ENCODE results near the gene FOXO6. TPM values are rescaled to one million over a fixed set of nuclear protein-coding genes. Genes with fewer than 3 reads are reported as not detected.

The FOXO6 gene
- total and polyA plus RNA-seq, 10 of the 15 experiments (the other 5 are each of a cell fraction or from before 2014, with no cell fraction given) = 0.37 TPM; not detected in 9

GRCh38 chr1:41368801-41369200, 7.6 kb downstream of the FOXO6 start:
- Histone ChIP-seq H2AFZ (ENCODE audit: control insufficient read depth, low read depth, low read length) (no peak overlapping the region), H3K36me3 (ENCODE audit: control insufficient read depth in 2 of 2, insufficient read depth in 2 of 2, low read length in 1 of 2) (no peaks in the 10 kb centered on the region), H3K9me3 (replicated peaks; ENCODE audit: control insufficient read depth, insufficient read depth, low read length) (no peaks in the 10 kb centered on the region), H3K27ac (ENCODE audit: control insufficient read depth, insufficient read depth) (no peak overlapping the region), H3K4me2 (ENCODE audit: control insufficient read depth, insufficient read depth) (no peak overlapping the region), H3K79me2 (ENCODE audit: control insufficient read depth, insufficient read depth, low read length) (no peaks in the 10 kb centered on the region), H3K4me3 (no peak overlapping the region), H3K9ac (ENCODE audit: control insufficient read depth, insufficient read depth, low read length) (no peak overlapping the region), H3K4me1 (ENCODE audit: control insufficient read depth, insufficient read depth, low read length) (peaks cover 7% of the 10 kb centered on the region), H4K20me1 (ENCODE audit: control insufficient read depth, insufficient read depth) (no peaks in the 10 kb centered on the region; the same call in 1 of the 2 replicates), H3K27me3 (replicated peaks in 1 of 2; ENCODE audit: control insufficient read depth in 2 of 2, insufficient read depth in 2 of 2, low read length in 1 of 2) (0 out of 4 replicates have a peak, but pooled peaks cover 0 to 2% of the 10 kb centered on the region in 2 experiments)
- POLR2A ChIA-PET = interaction anchor here (1.6 kb wide), 1 partner anchor 11 kb away, joined by 3 read pairs; no protein-coding TSS in a partner anchor
- TF ChIP-seq CEBPZ (IDR thresholded peaks at IDR 0.05; ENCODE audit: low read depth, low read length) (no peak), CBFB (IDR thresholded peaks at IDR 0.05; ENCODE audit: low read depth) (no peak), CREM (IDR thresholded peaks at IDR 0.05; ENCODE audit: low read depth) (no peak), FOS (IDR thresholded peaks at IDR 0.05; ENCODE audit: borderline replicate concordance, extremely low read depth, insufficient read length) (no peak)
- in situ Hi-C loops (cut with MboI) (no loop called here), intact Hi-C loops (cut with micrococcal nuclease; ENCODE audit: unreplicated experiment) (no loop called here)
- no TSS peak for BruUV-seq (replicated peaks)
- SMC1A ChIA-PET (ENCODE audit: uncharacterized antibody, unreplicated experiment) = interaction anchor here (1.2 kb wide), 1 partner anchor 46 kb away, joined by 3 read pairs; no protein-coding TSS in a partner anchor
- FAIRE-seq (no peak), DNase-seq (ENCODE audit: low read depth, low spot score) (no peak), ATAC-seq (no peak)
- CTCF ChIA-PET = interaction anchor here (1.6 to 3.0 kb wide), 2 partner anchors 46 to 49 kb away, joined by 4 to 14 read pairs; no protein-coding TSS in a partner anchor
- 40% methylated on average over 7 of the region's 7 CpGs for WGBS (ENCODE audit: insufficient coverage, insufficient replicate concordance, low lambda C conversion rate, missing lambda C conversion rate)
- RAD21 ChIA-PET (ENCODE audit: unreplicated experiment) = no interaction called here
